Measurements from ENCODE around the gene ACE. TPM values are rescaled to one million over a fixed set of nuclear protein-coding genes. Genes with fewer than 3 reads are reported as not detected.

The ACE gene
- total RNA-seq, 1 donor from 2014 or later: 9.6 TPM

DNA sequence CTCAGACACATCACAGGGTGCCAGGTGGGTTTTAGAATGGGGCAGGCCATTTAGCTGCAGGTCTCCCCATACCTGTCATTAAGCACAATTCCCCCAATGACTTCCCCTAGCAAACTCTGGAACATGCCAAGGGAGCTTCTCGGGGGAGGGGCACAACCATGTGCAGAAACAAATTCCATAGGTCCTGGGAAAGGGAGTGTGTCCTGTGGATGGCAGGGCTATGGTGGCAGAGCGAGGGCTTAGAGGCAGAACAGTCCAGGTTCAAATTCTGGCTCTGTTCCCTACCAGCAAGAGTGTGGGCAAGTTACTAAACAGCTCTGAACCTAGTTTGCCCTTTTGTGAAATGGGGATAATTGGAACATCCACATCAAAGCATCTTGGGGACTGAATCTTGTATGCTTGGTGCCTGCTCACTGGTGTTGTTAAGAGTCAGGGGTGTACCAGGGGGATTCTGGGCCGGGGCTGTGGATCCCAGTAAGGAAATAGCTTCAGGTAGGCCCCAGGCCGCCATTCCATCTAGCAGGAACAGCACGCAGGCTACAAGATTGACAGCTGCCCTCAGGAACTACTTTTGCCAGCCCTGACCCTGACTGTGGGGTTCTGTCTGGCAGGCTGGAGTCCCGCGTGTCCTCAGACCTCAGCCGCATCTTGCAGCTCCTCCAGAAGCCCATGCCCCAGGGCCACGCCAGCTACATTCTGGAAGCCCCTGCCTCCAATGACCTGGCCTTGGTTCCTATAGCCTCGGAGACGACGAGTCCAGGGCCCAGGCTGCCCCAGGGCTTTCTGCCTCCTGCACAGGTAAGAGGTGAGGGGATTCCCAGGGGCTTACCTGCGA, 67.8 kb downstream of the ACE start:
- Histone ChIP-seq H3K4me1 (peaks cover 7% of the 10 kb centered on the region), H3K27me3 (no peaks in the 10 kb centered on the region), H3K4me3 (no peak overlapping the region), H3K27ac (no peak overlapping the region), H3K36me3 (no peaks in the 10 kb centered on the region), H3K9me3 (no peaks in the 10 kb centered on the region)
- TF ChIP-seq POLR2AphosphoS5 (IDR thresholded peaks at IDR 0.05; ENCODE audit: insufficient read depth in 1 of 2, low read depth in 1 of 2) (no peak), POLR2A (IDR thresholded peaks at IDR 0.05) (no peak)
- TF ChIP-seq, protein P1, sequence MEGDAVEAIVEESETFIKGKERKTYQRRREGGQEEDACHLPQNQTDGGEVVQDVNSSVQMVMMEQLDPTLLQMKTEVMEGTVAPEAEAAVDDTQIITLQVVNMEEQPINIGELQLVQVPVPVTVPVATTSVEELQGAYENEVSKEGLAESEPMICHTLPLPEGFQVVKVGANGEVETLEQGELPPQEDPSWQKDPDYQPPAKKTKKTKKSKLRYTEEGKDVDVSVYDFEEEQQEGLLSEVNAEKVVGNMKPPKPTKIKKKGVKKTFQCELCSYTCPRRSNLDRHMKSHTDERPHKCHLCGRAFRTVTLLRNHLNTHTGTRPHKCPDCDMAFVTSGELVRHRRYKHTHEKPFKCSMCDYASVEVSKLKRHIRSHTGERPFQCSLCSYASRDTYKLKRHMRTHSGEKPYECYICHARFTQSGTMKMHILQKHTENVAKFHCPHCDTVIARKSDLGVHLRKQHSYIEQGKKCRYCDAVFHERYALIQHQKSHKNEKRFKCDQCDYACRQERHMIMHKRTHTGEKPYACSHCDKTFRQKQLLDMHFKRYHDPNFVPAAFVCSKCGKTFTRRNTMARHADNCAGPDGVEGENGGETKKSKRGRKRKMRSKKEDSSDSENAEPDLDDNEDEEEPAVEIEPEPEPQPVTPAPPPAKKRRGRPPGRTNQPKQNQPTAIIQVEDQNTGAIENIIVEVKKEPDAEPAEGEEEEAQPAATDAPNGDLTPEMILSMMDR (IDR thresholded peaks at IDR 0.05): no peak
- intact Hi-C loops (cut with DNase I): loop anchor here (10.0 kb wide), 1 partner anchor 100 kb away; the partner anchor contains the start of gene CYB561
- peak in 1 of 2 donors; percentile 72 for DNase-seq (ENCODE audit: extremely low spot score in 2 of 2)

DNA sequence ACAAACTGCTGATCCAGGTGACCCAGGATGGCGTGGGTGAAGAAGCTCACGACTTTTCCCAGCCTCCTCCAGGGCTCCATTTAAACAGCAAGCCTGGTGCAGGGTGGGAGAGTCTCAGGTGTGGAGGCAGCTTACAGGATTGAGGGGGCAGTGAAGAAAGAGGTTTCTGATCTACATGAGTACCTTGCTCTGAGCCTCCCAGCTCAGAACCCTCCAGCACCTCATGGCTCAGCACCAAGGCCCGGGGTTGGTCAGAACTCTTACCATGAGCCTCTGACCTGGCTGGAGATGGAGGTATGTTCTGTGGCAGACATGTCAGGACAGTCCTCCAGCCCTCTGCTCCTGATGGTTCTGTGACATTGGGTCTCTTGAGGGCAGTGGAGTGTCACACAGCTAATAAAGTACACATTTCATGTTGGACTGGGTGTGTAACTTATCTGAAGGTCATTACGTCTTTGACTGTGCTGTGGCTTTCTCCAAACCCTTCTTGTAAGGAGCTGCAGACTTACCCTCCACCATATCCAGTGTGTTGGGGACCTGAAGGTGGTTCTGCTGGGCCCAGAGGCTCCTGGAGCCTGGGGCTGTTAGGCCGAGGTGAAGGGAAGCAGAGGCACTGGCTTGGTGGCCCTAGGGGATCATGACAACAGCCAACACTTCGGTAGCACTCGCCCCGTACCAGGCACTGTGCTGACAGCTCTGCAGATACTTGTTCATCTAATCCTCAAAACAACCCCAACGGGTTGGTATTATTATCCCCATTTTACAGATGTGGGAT, 69.6 kb downstream of the ACE start:
- peaks cover 16% of the 10 kb centered on the region for H3K4me1 ChIP-seq
- no peaks in the 10 kb centered on the region for H3K27me3 ChIP-seq
- TF ChIP-seq POLR2A (IDR thresholded peaks at IDR 0.05) (no peak), POLR2AphosphoS5 (IDR thresholded peaks at IDR 0.05; ENCODE audit: insufficient read depth in 1 of 2, low read depth in 1 of 2) (no peak)
- TF ChIP-seq, protein P1 (IDR thresholded peaks at IDR 0.05): no peak
- intact Hi-C loops (cut with DNase I): loop anchor here (10.0 kb wide), 1 partner anchor 102 kb away; the partner anchor contains the start of gene CYB561
- no peaks in the 10 kb centered on the region for H3K36me3 ChIP-seq
- no peaks in the 10 kb centered on the region for H3K9me3 ChIP-seq
- no peak overlapping the region for H3K4me3 ChIP-seq
- DNase-seq (ENCODE audit: extremely low spot score in 2 of 2): no peak
- H3K27ac ChIP-seq: no peak overlapping the region

DNA sequence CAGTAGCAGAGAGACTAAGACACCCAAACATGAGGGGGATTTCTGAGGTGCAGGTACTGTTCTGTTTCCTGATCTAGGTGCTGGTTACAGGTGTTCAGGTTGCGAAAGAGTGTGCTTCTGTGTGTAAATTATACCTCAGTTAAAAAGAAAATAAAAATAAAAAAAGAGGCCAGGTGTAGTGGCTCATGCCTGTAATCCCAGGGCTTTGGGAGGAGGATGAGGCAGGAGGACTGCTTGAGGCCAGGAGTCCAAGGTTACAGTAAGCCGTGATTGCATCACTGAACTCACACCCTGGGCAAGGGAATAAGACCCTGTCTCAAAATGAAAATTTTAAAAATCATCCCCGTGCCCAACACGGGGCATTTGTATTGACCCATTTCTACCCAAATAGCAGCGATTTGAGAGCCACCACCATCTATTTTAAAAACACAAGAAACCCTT, 70.2 kb downstream of the ACE start:
- DNase-seq (ENCODE audit: extremely low spot score in 2 of 2): no peak
- Histone ChIP-seq H3K4me3 (no peak overlapping the region), H3K4me1 (peaks cover 22% of the 10 kb centered on the region), H3K27me3 (no peaks in the 10 kb centered on the region), H3K36me3 (no peaks in the 10 kb centered on the region), H3K9me3 (no peaks in the 10 kb centered on the region), H3K27ac (no peak overlapping the region)
- intact Hi-C loops (cut with DNase I): loop anchor here (10.0 kb wide), 1 partner anchor 102 kb away; the partner anchor contains the start of gene CYB561
- TF ChIP-seq POLR2AphosphoS5 (IDR thresholded peaks at IDR 0.05; ENCODE audit: insufficient read depth in 1 of 2, low read depth in 1 of 2): no peak
- TF ChIP-seq, protein P1 (IDR thresholded peaks at IDR 0.05): no peak
- no peak for TF ChIP-seq POLR2A (IDR thresholded peaks at IDR 0.05)

Other genes starting within 250 kb of the ACE start
- gene CYB561, start 30.8 kb upstream of the ACE start, total RNA-seq: 46.2 TPM
- gene KCNH6, start 46.3 kb downstream of the ACE start, total RNA-seq: not detected
- 34.1 TPM for gene DCAF7, start 73.4 kb downstream of the ACE start, total RNA-seq
- 20.9 TPM for gene TACO1, start 123.8 kb downstream of the ACE start, total RNA-seq
- gene MAP3K3, start 145.4 kb downstream of the ACE start, total RNA-seq: 35.4 TPM
- gene LIMD2, start 223.1 kb downstream of the ACE start, total RNA-seq: 22.6 TPM